Adrenal gland (tissue), 12 donors: ENCODE results near the gene FANCE. TPM values are rescaled to one million over a fixed set of nuclear protein-coding genes. Genes with fewer than 3 reads are reported as not detected.

Source experiments
- DNase-seq, 7 donors: peaks; one replicate each; pipeline ENCODE4 v3.0.0-alpha.2; 2019 to 2020
- H3K27ac ChIP-seq, 5 donors: fragments of 200-600 bp; sonication (generic) in 4 of 5; 1 replicate in 3 of 5; 2 replicates in 2 of 5; pipeline versions ENCODE4 v1.5.1 to v1.8.0; 2016 to 2020; ENCODE audit warnings: mild to moderate bottlenecking in 1 of 5
- H3K27me3 ChIP-seq: fragments of 200-600 bp; 2 replicates; pipeline ENCODE4 v1.8.0; 2021
- H3K36me3 ChIP-seq, 2 donors: fragments of 200-600 bp; replicated peaks in 1 of 2; 1 replicate in 1 of 2; 2 replicates in 1 of 2; pipeline versions ENCODE4 v1.5.1 to v1.8.0; 2018 to 2022
- H3K4me1 ChIP-seq, 2 donors: fragments of 200-600 bp; replicated peaks in 1 of 2; 1 replicate in 1 of 2; 2 replicates in 1 of 2; pipeline versions ENCODE4 v1.5.1 to v1.8.0; 2018 to 2021
- H3K4me3 ChIP-seq, 4 donors: fragments of 200-600 bp; sonication (generic) in 3 of 4; one replicate each; pipeline ENCODE4 v1.5.1; 2016 to 2018
- H3K9me3 ChIP-seq, 3 donors: fragments of 200-600 bp; sonication (generic) in 1 of 3; replicated peaks in 1 of 3; 1 replicate in 2 of 3; 2 replicates in 1 of 3; pipeline versions ENCODE4 v1.5.1 to v1.8.0; 2016 to 2021
- CTCF ChIP-seq, 6 experiments: fragments of 450-650 bp in 4 of 6; fragments of 200-600 bp in 2 of 6; sonication (generic) in 1 of 6; IDR thresholded peaks; 1 replicate in 5 of 6; 2 replicates in 1 of 6; pipeline versions ENCODE4 v1.5.1 to v1.8.0; 2016 to 2021; ENCODE audit warnings: antibody characterized with exemption in 6 of 6, mild to moderate bottlenecking in 2 of 6, moderate library complexity in 1 of 6
- POLR2A ChIP-seq, 2 donors: fragments of 450-650 bp; IDR thresholded peaks; one replicate each; pipeline ENCODE4 v1.6.1; 2017; ENCODE audit warnings: antibody characterized with exemption in 2 of 2, mild to moderate bottlenecking in 2 of 2, moderate library complexity in 1 of 2
- WGBS, 4 donors: extraction: QIAGEN DNeasy Blood & Tissue Kit in 2 of 4; methylation state at CpG; one replicate each; pipeline versions ENCODE4 v1.1.5 to v1.1.7; 2013 to 2017; 5-methylcytosine and 5-hydroxymethylcytosine counted together
- intact Hi-C, 2 donors: fragments of 100-400 bp; cut with DNase I; formaldehyde crosslinking; loops; one replicate each; pipeline versions ENCODE4 v1.14.1 to v1.15.0; 2022 to 2023
- polyA plus RNA-seq, 3 donors: library from polyadenylated mRNA; stranded (reverse); fragments of 200-250 nt in 2 of 3; fragments of 350-450 nt in 1 of 3; fragmentation: Illumina TruSeq in 1 of 3; extraction: RNeasy Lipid Tissue Mini Kit (QIAGEN cat#74804) in 1 of 3; gene quantifications; one replicate each; pipeline ENCODE4 v1.2.3, GENCODE V29; 2013 to 2014
- total RNA-seq, 9 donors: library from RNA; depleted of rRNA in 4 of 9; stranded (reverse); fragments of >200 nt in 4 of 9; fragments of 120-200 nt in 1 of 9; fragmentation: NEBNext Ultra II Directional in 1 of 9; extraction: Animal tissue kit (Norgen Biotek cat#: 25700) in 1 of 9; gene quantifications; one replicate each; pipeline versions ENCODE4 v1.1.0 to v1.2.4, GENCODE V29; 2013 to 2023
- donor health status: healthy with polysubstance abuse.
- donor health status: Bipolar disorder and iron deficiency.
- donor health status: DM: yes; HTN: yes; CAD: no.
- donor health status: DM: no; HTN: no; CAD: no.
- donor health status: DM: no; HTN: no; CAD: no.
- donor health status: DM: yes; HTN: yes; CAD: no.

The FANCE gene
- total and polyA plus RNA-seq, 12 donors: 1.0 to 5.3 (median 2.1) TPM

GRCh38 chr6:35439308-35439707 is 12.8 kb upstream of the FANCE start:
- intact Hi-C loops: no loop called here
- TF ChIP-seq CTCF (IDR thresholded peaks at IDR 0.05): no peak
- no peak for TF ChIP-seq POLR2A (IDR thresholded peaks at IDR 0.05)
- Histone ChIP-seq H3K27me3 (no peaks in the 10 kb centered on the region), H3K4me3 (no peak overlapping the region), H3K4me1 (no peaks in the 10 kb centered on the region), H3K9me3 (no peaks in the 10 kb centered on the region), H3K36me3 (no peaks in the 10 kb centered on the region), H3K27ac (no peak overlapping the region)
- WGBS, 4 donors: 23 to 51% (median 50%) methylated on average over 1 to 3 of the region's 3 CpGs
- no peak for DNase-seq

- no peaks in the 10 kb centered on the region for H3K4me1 ChIP-seq
- H3K27ac ChIP-seq: no peak overlapping the region
- intact Hi-C loops: no loop called here
- TF ChIP-seq POLR2A (IDR thresholded peaks at IDR 0.05): no peak
- no peak for TF ChIP-seq CTCF (IDR thresholded peaks at IDR 0.05)
- no peaks in the 10 kb centered on the region for H3K36me3 ChIP-seq
- H3K4me3 ChIP-seq: no peak overlapping the region
- no peaks in the 10 kb centered on the region for H3K27me3 ChIP-seq
- 74 to 86% (median 78%) methylated on average over 3 of the region's 3 CpGs for WGBS, 4 donors
- DNase-seq: no peak
- no peaks in the 10 kb centered on the region for H3K9me3 ChIP-seq
Observed at GRCh38 chr6:35441205-35441604, 10.9 kb upstream of the FANCE start.

GRCh38 chr6:35441642-35442041 is 10.5 kb upstream of the FANCE start:
- Histone ChIP-seq H3K4me3 (no peak overlapping the region), H3K27me3 (no peaks in the 10 kb centered on the region), H3K36me3 (no peaks in the 10 kb centered on the region), H3K4me1 (no peaks in the 10 kb centered on the region), H3K27ac (no peak overlapping the region), H3K9me3 (no peaks in the 10 kb centered on the region)
- no peak for DNase-seq
- TF ChIP-seq POLR2A (IDR thresholded peaks at IDR 0.05): no peak
- no peak for TF ChIP-seq CTCF (IDR thresholded peaks at IDR 0.05)
- intact Hi-C loops: no loop called here
- 89 to 94% (median 90%) methylated on average over 4 of the region's 4 CpGs for WGBS, 4 donors

- H3K27ac ChIP-seq: no peak overlapping the region
- no peaks in the 10 kb centered on the region for H3K4me1 ChIP-seq
- intact Hi-C loops: no loop called here
- no peak overlapping the region for H3K4me3 ChIP-seq
- no peaks in the 10 kb centered on the region for H3K27me3 ChIP-seq
- no peaks in the 10 kb centered on the region for H3K9me3 ChIP-seq
- H3K36me3 ChIP-seq: no peaks in the 10 kb centered on the region
- DNase-seq: no peak
- TF ChIP-seq CTCF (IDR thresholded peaks at IDR 0.05): no peak
- TF ChIP-seq POLR2A (IDR thresholded peaks at IDR 0.05): no peak
- WGBS, 4 donors: 83 to 95% (median 88%) methylated on average over 3 to 5 of the region's 5 CpGs
Observed at GRCh38 chr6:35442693-35443092, 9.4 kb upstream of the FANCE start.
